ENCODE data around the gene C16orf87. TPM values are rescaled to one million over a fixed set of nuclear protein-coding genes. Genes with fewer than 3 reads are reported as not detected.
"Not testable (repeated sequence)": the region's sequence is repeated elsewhere in the genome, so short reads cannot be mapped to it uniquely, and the experiment has no call there.

Gene C16orf87
- total RNA-seq, 1 donor from 2014 or later, result 9.4 TPM

GRCh38 chr16:46800494-46800893 is 30.5 kb downstream of the C16orf87 start:
- DNase-seq (ENCODE audit: low spot score), result no peak

- no peak for DNase-seq (ENCODE audit: low spot score)
Measured at GRCh38 chr16:46797501-46797900, 33.5 kb downstream of the C16orf87 start.

- no peak for DNase-seq (ENCODE audit: low spot score)
Measured at GRCh38 chr16:46796764-46797269, 34.2 kb downstream of the C16orf87 start.

DNA sequence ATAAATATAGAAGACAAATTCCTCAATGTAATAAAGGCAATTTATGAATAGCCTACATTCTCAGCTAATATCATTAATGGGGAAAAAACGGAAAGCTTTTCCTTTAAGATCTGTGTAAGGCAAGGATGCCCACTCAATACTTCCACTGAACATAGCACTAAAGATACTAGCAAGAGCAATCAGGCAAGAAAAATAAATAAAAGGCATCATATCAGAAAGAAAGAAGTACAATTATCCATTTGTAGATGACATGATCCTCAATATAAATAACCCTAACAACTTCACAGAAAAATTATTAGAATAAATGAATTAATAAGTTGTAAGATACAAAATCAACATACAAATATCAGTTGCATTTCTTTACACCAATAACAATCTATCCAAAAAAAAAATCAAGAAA is 37.1 kb downstream of the C16orf87 start:
- no peak for DNase-seq (ENCODE audit: low spot score)

GRCh38 chr16:46790599-46791270 is 40.2 kb downstream of the C16orf87 start:
- DNase-seq (ENCODE audit: low spot score), result no peak

GRCh38 chr16:46789499-46790414 is 41.2 kb downstream of the C16orf87 start:
- peak; percentile 85 for DNase-seq (ENCODE audit: low spot score)

DNA sequence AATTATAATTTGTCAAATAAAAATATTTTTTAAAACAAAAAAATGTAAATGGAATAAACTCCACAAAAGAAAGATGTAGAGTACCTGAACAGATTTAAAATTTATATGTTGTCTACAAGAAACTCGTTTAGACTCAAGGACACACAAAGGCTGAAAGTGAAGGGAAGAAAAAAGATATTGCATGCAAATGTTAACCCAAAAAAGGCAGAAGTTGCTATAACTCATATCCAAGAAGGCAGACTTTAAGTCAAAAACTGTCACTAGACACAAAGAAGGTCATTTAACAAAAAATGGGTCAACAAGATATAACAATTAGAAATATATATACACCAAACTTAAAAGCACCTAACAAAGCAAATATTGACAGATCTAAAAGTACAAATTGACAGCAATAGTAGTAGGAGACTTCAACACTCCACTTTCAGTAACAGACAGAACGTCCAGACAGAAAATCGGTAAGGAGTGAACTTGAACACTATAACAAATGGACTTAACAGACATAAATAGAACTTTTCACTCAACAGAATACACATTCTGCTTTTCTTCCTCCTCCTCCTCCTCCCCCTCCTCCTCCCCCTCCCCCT is 42.0 kb downstream of the C16orf87 start:
- DNase-seq (ENCODE audit: low spot score), result no peak

GRCh38 chr16:46787909-46788308 is 43.1 kb downstream of the C16orf87 start:
- no peak for DNase-seq (ENCODE audit: low spot score)

DNA sequence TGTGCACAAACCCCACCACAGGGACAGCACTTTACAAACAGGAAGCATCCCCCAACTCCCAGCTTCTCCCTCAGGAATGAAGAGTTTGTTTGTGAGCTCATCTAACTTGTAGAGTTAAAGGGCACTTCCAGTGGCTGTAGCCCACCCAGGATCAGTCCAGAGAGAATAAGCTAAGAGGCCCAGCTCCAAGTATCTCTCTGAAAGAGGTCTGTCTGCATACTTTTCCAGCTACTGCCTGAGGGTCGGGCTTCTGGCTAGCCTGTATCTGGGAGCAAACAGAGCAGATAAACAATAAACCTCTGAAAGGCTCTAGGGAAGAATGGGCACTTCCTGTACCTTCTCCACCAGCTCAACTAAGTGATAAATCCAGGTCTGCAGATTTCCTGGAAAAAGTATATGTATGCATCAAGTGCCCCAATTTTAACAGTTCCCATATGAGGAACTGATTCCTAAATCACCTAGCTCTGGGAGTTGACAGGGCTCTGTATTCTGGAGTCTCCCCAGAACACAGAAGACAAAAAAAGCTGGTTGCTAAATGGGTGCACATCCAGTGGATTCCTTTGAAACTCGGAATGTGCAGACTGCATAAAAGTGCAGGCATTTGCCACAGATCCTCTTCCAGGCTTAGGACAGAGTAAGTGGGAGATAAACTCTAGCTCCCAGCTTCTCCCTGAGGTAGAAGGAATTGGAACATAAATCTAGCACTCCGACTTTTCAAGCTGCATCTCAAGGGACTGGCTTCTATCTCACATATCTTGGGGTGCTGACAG is 45.7 kb downstream of the C16orf87 start:
- DNase-seq (ENCODE audit: low spot score), result no peak

DNA sequence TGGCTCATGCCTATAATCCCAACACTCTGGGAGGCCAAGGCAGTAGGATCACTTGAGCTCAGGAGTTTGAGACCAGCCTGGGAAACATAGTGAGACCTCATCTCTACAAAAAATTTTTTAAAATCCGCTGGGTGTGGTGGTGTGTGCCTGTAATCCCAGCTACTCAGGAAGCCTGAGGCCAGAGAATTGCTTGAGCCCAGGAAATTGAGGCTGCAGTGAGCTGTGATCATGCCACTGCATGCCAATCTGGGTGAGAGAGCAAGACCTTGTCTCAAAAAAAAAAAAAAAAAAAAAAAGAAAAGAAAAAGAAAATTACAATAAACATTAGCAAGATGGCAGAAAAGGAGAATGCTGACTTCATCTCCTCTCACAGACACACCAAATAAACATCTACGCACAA is 46.4 kb downstream of the C16orf87 start:
- not testable (repeated sequence) for DNase-seq (ENCODE audit: low spot score)

DNA sequence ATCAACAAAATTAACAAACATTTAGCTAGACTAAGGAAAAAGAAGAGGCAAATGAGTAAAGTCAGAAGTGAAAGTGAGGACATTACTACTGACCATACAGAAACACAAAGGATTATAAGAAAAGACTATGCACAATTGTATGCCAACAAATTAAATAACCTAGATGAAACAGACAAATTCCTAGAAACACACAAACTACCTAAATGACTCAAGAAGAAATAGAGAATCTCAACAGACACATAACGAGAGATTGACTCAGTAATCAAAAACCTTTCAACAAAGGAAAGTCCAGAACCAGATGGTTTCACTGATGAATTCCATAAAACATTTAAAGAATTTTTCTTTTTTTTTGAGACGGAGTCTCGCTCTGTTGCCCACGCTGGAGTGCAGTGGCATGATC is 47.2 kb downstream of the C16orf87 start:
- no peak for DNase-seq (ENCODE audit: low spot score)

- DNase-seq (ENCODE audit: low spot score), result no peak
Measured at GRCh38 chr16:46782320-46782719, 48.7 kb downstream of the C16orf87 start.

DNA sequence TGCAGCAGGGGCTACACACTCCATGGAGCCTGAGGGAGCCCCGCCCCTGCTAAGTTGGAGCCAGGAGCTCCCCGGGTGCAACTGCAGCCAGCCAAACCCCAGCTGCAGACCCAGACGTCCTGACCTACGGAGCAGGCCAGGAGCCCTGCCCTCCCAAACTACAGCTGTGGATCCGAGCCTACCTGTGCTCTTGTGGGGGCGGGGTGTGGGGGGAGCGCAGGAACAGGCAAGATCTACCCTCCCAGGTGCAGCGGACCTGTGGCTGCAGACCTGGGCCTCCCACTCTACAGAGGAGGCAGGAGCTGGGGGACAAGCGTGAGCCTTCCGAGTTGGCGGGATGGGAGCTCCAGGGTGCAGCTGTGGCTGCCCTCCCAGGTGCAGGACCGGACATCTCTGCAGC is 53.2 kb downstream of the C16orf87 start:
- DNase-seq (ENCODE audit: low spot score), result peak; percentile 15

GRCh38 chr16:46775214-46775613 is 55.8 kb downstream of the C16orf87 start:
- no peak for DNase-seq (ENCODE audit: low spot score)

DNA sequence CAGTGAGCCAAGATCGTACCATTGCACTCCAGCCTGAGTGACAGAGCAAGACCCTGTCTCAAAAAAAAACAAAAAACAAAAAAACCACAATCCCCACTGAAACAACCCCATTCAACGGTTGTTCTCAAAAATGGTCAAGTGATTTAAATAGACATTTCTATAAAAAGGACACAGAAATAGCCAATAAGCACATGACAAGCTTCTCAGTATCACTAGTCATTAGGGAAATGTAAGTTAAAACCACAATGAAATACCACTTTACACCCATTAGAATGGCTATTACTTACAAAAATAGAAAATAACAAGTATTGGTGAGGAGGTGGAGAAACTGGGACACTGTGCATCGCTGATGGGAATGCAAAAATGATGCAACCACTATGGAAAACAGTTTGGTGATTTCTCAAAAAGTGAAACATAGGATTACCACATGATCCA is 56.2 kb downstream of the C16orf87 start:
- no peak for DNase-seq (ENCODE audit: low spot score)

DNA sequence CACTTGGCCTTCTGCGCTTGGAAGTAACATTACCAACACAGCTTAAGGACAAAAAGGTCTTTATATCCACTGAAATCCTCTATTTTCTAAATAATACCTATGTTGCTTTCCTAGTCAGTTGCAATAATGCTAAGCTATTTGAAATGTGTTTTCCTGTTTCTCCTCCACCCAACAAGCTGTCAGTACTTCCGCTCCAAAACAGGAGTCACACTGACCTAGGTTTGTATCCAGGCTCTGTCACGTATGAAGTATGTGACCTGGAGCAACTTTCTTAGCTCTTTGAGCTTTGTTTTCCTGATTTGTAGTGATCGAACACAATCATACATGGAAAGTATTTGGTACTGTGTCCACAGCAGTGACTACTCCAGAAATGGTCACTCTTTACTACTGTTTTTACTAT is 58.5 kb downstream of the C16orf87 start:
- DNase-seq (ENCODE audit: low spot score), result no peak

DNA sequence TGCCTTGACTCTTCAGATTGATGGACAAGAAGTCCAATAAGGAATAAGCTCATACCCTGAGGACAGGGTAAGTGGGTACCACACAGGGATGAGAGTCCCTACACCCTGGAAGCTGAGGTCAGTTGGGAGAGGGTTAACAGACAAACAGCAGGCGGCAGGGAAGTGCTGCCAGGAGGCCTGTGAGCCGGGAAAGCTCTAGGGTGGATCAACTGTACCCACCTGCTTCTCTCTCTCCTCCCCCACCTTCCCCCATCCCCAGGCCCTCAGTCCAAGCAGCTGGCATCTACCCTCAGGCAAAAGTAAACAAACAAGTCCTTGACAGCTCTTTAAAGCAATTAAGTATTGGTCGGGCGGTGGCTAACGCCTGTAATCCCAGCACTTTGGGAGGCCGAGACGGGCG is 62.2 kb downstream of the C16orf87 start:
- DNase-seq (ENCODE audit: low spot score), result no peak

DNA sequence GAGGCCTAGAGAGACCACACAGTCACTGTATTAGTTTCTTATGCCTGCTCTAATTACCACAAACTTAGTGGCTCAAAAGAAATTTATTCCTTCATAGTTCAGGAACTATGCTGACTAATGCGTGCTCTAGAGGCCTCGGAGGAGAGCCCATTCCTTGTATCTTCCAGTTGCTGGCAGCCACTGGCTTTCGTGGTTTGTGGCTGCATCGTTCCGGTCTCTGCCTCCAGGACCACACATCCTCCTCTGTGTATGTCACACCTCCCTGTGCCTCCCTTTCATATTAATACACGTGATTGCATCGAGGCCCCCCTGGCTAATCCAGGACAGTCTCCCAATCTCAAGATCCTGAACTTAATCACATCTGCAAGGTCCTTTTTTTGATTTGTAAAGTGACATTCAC is 65.9 kb downstream of the C16orf87 start:
- DNase-seq (ENCODE audit: low spot score), result no peak

DNA sequence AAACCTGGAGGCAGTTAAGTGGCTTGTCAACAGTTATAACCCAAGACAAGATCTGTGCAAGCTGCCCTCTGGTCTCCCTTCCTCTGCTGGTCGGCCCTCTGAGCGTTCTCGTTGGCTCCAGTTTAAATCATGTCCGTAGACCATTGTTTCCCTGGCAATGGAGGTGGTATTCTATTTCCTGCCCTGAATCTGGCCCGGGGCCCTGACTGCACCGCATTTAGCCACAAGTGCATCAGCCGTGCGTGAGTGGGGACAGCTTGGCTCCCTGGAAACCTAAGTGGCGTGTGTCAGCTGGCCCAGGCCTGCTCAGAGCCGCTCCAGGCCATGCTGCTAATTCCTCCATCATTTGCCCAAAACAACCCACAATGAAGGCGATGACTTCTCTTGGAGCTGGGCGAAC is 67.8 kb downstream of the C16orf87 start:
- no peak for DNase-seq (ENCODE audit: low spot score)

GRCh38 chr16:46762583-46762982 is 68.4 kb downstream of the C16orf87 start:
- no peak for DNase-seq (ENCODE audit: low spot score)

DNA sequence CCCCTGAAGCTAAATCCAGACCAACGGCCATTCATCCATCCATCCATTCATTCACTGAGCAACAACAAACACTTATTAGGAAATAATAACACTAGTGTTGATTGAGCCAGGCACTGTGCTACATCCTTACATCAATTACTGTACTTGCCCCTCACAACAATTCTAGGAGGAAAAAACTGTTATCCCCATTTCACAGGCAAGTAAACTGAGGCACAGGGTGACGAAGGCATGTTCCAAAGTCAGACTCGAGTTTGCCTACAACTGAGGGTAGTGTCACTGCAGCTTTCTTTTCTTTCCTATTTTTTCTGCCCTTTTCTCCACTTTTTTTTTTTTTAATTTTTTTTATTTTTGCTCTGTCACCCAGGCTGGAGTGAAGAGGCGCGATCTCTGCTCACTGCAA is 71.7 kb downstream of the C16orf87 start:
- DNase-seq (ENCODE audit: low spot score), result no peak

All from ureter (tissue), 1 donor.